Kidney epithelial cell (primary cell): ENCODE measurements around the gene PSMC3. TPM values are rescaled to one million over a fixed set of nuclear protein-coding genes. Genes with fewer than 3 reads are reported as not detected.

ENCODE experiments used
- DNase-seq: peaks from one replicate; pipeline ENCODE4 v3.0.0-alpha.2; 2010; ENCODE audit warnings: low read depth
- H3K27me3 ChIP-seq: 2 replicates; pipeline ENCODE4 v1.6.0; 2011; ENCODE audit warnings: low read length; ENCODE audit not compliant: control insufficient read depth, insufficient read depth
- H3K36me3 ChIP-seq: 2 replicates; pipeline ENCODE4 v1.5.1; 2011; ENCODE audit warnings: low read length; ENCODE audit not compliant: control insufficient read depth, insufficient read depth
- H3K4me3 ChIP-seq: 2 replicates; pipeline ENCODE4 v1.5.1; 2011; ENCODE audit warnings: low read depth, mild to moderate bottlenecking, control low read depth, low read length
- total RNA-seq: library from RNA; depleted of rRNA; stranded (reverse); fragments of >200 nt; gene quantifications from 2 replicates; pipeline ENCODE4 v1.2.3, GENCODE V29; 2015
- TF ChIP-seq, protein P1 (sequence below): IDR thresholded peaks from 2 replicates; pipeline ENCODE4 v1.5.1; 2011; ENCODE audit warnings: mild to moderate bottlenecking, moderate library complexity, low read length, control low read depth, inconsistent platforms; ENCODE audit not compliant: insufficient read depth, poor library complexity, severe bottlenecking

The PSMC3 gene
- total RNA-seq, 1 donor from 2014 or later, result 126 TPM

DNA sequence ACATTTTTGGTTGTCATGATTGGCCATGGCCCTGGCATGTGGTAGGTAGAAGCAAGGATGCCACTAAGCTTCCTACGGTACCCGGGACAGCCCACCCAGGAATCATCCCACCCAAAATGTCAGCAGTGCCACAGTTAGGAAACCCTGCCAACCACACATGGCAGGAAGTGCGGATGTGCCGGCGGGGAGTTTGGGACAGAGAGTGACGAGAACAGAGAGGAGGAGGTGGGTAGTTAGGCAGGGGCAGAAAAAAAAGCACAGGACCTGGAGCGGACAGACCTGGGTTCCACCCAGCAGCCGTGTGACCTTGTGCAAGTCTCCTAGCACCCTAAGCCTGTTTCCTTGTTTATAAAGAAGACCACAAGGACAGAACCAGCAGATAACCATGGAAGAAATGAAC lies 51.2 kb downstream of the PSMC3 start:
- DNase-seq, result no peak
- no peaks in the 10 kb centered on the region for H3K36me3 ChIP-seq
- H3K4me3 ChIP-seq, result no peak overlapping the region
- H3K27me3 ChIP-seq, result no peaks in the 10 kb centered on the region
- TF ChIP-seq, protein P1, sequence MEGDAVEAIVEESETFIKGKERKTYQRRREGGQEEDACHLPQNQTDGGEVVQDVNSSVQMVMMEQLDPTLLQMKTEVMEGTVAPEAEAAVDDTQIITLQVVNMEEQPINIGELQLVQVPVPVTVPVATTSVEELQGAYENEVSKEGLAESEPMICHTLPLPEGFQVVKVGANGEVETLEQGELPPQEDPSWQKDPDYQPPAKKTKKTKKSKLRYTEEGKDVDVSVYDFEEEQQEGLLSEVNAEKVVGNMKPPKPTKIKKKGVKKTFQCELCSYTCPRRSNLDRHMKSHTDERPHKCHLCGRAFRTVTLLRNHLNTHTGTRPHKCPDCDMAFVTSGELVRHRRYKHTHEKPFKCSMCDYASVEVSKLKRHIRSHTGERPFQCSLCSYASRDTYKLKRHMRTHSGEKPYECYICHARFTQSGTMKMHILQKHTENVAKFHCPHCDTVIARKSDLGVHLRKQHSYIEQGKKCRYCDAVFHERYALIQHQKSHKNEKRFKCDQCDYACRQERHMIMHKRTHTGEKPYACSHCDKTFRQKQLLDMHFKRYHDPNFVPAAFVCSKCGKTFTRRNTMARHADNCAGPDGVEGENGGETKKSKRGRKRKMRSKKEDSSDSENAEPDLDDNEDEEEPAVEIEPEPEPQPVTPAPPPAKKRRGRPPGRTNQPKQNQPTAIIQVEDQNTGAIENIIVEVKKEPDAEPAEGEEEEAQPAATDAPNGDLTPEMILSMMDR, result no peak

DNA sequence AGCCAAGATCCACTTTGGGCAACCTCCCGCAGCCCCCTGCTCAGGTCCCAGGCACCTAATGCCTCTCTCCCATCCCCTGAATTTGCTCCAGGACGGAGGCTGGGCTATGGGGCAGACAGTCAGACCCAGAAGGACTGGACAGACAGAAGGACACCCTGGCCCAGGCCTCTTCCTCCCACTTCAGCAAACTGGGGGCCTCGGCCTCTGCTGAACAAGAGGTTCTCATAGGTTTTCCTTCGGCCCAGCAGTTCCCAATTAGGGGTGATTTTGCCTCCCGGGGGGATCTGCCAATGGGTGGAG lies 51.6 kb downstream of the PSMC3 start:
- no peak for DNase-seq
- no peaks in the 10 kb centered on the region for H3K27me3 ChIP-seq
- TF ChIP-seq, protein P1, result no peak
- H3K4me3 ChIP-seq, result no peak overlapping the region
- no peaks in the 10 kb centered on the region for H3K36me3 ChIP-seq

DNA sequence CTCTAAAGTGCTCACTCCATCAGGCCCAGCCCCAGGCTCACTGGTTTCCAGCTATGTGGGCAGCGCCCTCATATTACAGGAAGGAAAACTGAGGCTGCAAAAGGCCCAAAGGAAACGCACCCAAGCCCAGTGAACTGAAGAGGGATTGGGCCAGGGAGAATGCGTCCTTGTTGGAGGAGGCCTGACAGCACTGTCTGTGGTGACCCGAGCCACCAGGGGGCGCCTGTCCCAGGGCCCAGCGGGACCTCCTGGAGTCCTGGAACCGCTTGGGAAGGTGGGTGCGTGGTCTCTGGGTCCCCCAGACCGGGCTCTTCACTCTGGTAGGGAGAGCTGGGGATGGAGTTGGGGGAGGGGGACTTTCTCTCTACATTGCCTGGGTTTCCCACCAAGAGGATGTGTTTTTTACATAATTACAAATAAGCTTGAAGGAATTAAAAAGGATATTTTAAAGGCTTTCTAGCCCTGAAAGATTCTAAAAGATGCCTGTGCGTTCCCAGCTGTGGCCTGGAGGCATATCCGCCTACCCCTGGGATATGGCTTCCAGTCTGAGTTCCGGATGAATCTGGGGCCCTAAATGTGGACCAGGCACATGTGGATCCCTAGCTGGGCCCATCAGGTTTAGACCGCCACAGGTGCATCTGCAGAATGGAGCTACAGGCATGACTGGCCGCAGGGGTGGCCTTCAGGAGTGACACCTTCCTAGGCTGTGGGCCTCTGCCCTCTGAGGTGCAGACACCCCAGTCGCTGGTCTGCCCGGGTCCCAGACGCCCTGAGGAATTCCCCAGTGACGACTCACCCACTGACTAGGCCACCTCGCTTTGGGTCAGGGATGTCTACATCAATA lies 52.1 kb downstream of the PSMC3 start:
- no peak for DNase-seq
- TF ChIP-seq, protein P1, result peak; percentile 97
- Histone ChIP-seq H3K27me3 (no peaks in the 10 kb centered on the region), H3K4me3 (no peak overlapping the region), H3K36me3 (no peaks in the 10 kb centered on the region)

DNA sequence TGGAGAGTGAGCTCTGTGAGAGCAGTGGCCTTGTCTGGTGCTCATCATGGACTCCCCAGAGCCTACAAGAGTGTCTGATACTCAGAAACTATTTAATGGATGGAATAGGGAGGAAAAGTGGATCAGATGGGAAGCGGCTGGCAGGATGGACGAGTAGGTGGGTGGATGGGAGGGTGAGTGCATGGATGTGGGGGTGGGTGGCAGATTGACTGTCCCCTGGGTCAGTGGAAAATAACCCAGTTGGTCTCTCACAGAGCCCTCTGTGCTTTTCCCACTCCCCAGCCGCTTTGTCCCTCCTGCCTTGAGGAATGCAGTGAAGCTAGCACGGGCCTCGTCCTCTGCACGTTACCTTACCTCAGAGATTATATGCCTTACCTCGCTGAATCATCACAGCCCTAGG lies 53.8 kb downstream of the PSMC3 start:
- TF ChIP-seq, protein P1, result no peak
- no peak for DNase-seq
- H3K27me3 ChIP-seq, result no peaks in the 10 kb centered on the region
- H3K36me3 ChIP-seq, result no peaks in the 10 kb centered on the region
- no peak overlapping the region for H3K4me3 ChIP-seq

DNA sequence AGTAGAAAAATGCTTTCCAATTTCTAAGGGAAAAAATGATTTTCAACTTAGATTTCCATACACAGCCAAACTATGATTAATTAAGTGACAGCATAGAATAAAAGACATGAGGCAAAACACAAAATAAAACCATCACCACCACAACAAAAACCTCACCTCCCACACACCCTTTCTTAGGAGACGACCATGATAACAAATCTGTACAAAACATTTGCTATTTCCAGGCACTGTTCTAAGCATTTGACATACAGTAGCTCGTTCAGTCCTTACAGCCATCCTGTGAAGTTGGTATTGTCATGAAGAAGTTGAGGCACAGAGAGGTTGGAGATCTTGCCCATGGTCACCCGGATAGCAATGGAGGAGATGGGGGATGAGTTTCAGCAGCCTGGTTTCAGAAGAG lies 56.6 kb downstream of the PSMC3 start:
- TF ChIP-seq, protein P1, result no peak
- DNase-seq, result no peak
- H3K36me3 ChIP-seq, result no peaks in the 10 kb centered on the region
- H3K27me3 ChIP-seq, result no peaks in the 10 kb centered on the region
- H3K4me3 ChIP-seq, result no peak overlapping the region

Other genes with a start within 250 kb of the PSMC3 start
- gene ARFGAP2, start 249.6 kb downstream of the PSMC3 start, total RNA-seq, result 95.7 and 106 TPM in 2 replicates
- gene PACSIN3, start 240.0 kb downstream of the PSMC3 start, total RNA-seq, result 37.9 and 57.4 TPM in 2 replicates
- gene DDB2, start 211.5 kb downstream of the PSMC3 start, total RNA-seq, result 24.8 and 34.7 TPM in 2 replicates
- gene ACP2, start 177.6 kb downstream of the PSMC3 start, total RNA-seq, result 51.6 and 57.1 TPM in 2 replicates
- 3.8 and 7.3 TPM in 2 replicates for gene NR1H3, start 168.4 kb downstream of the PSMC3 start, total RNA-seq
- gene MADD, start 156.3 kb downstream of the PSMC3 start, total RNA-seq, result 18.5 and 20.2 TPM in 2 replicates
- gene MYBPC3, start 73.7 kb downstream of the PSMC3 start, total RNA-seq, result not detected in 2 replicates
- 0.14 TPM in 1 of 2 replicates, not detected in the other for gene SPI1, start 47.9 kb downstream of the PSMC3 start, total RNA-seq
- gene SLC39A13, start 17.8 kb downstream of the PSMC3 start, total RNA-seq, result 113 and 117 TPM in 2 replicates
- 0.14 and 0.21 TPM in 2 replicates for gene RAPSN, start 22.7 kb upstream of the PSMC3 start, total RNA-seq
- gene CELF1, start 126.7 kb upstream of the PSMC3 start, total RNA-seq, result 76.3 and 90.6 TPM in 2 replicates
- 141 and 166 TPM in 2 replicates for gene PTPMT1, start 139.2 kb upstream of the PSMC3 start, total RNA-seq
- gene KBTBD4, start 152.5 kb upstream of the PSMC3 start, total RNA-seq, result 19.6 and 21.5 TPM in 2 replicates
- gene NDUFS3, start 152.6 kb upstream of the PSMC3 start, total RNA-seq, result 71.3 and 84.5 TPM in 2 replicates
- not detected in 2 replicates for gene FAM180B, start 160.2 kb upstream of the PSMC3 start, total RNA-seq
- gene C1QTNF4, start 168.0 kb upstream of the PSMC3 start, total RNA-seq, result 2.1 and 7.1 TPM in 2 replicates
- gene MTCH2, start 216.1 kb upstream of the PSMC3 start, total RNA-seq, result 112 and 131 TPM in 2 replicates